HEK293T (cell line): Measurements from ENCODE around the gene HOXA13.

ENCODE experiments used
- FOXM1 ChIP-seq: fragments of 450-650 bp; IDR thresholded peaks from 2 replicates; pipeline ENCODE4 v1.6.1; 2017; ENCODE audit warnings: mild to moderate bottlenecking, borderline replicate concordance
- SP1 ChIP-seq: fragments of 450-650 bp; IDR thresholded peaks from 2 replicates; pipeline ENCODE4 v1.6.1; 2017
- ZNF384 ChIP-seq: fragments of 450-650 bp; IDR thresholded peaks from 2 replicates; pipeline ENCODE4 v1.6.1; 2016

DNA sequence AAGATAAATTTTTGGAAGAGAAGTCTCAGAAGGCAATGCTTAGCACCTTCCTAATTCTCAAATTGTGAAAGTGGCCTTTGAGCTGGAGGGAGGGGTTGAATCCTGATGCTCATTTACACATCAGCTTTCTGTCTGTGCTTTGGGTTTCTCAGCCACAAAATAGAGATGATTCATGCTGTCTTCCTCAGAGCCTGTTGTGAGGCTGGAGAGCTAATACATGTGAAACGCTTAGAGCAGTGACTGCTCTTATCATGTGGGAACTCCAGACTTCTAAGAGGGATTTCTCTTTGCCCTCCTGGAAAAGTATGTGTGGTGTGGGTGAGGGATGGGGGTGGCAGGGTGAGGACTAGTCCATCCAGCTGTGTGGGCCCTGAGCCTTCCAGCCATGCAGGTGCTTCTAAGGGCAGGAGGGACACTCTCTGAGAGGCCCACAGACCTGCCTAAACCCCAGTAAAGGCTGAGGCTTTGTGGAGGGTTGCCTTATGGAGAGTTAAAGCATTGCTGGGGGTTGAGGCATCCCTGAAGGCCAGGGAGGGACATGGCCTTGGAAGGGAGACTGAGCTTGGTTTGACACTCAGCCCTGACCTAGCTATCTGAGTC is 37.9 kb upstream of the HOXA13 start:
- TF ChIP-seq FOXM1, result no peak
- no peak for TF ChIP-seq ZNF384
- no peak for TF ChIP-seq SP1
